Breast epithelium (tissue), 3 donors: Measurements from ENCODE around the gene FCN3.

ENCODE experiments used
- CTCF ChIP-seq, 3 donors: fragments of 450-650 bp; IDR thresholded peaks; one replicate each; pipeline ENCODE4 v1.5.1; 2016 to 2017; ENCODE audit warnings: antibody characterized with exemption in 3 of 3, mild to moderate bottlenecking in 3 of 3, moderate library complexity in 3 of 3
- POLR2A ChIP-seq: fragments of 450-650 bp; IDR thresholded peaks from one replicate; pipeline ENCODE4 v1.6.1; 2016; ENCODE audit warnings: antibody characterized with exemption, mild to moderate bottlenecking, moderate library complexity
- POLR2AphosphoS5 ChIP-seq, 3 donors: sonication (generic); formaldehyde crosslinking; IDR thresholded peaks; one replicate each; pipeline ENCODE4 v1.6.1; 2017; ENCODE audit warnings: antibody characterized with exemption in 3 of 3

- TF ChIP-seq CTCF (IDR thresholded peaks at IDR 0.05) (peak; percentile 14 to 47 (median 42)), POLR2A (no peak), POLR2AphosphoS5 (IDR thresholded peaks at IDR 0.05) (peak in 2 of 3 donors; percentile 26 to 53)
Measured at GRCh38 chr1:27392096-27392777, 17.6 kb upstream of the FCN3 start, which contains the start of gene GPR3.
